Caki2 (cell line): ENCODE results near the gene AVL9. TPM values are rescaled to one million over a fixed set of nuclear protein-coding genes. Genes with fewer than 3 reads are reported as not detected.
"Not testable (repeated sequence)": the region's sequence is repeated elsewhere in the genome, so short reads cannot be mapped to it uniquely, and the experiment has no call there.

Source experiments
- DNase-seq: peaks from one replicate; pipeline ENCODE4 v3.0.0-alpha.2; 2015; ENCODE audit warnings: low read depth
- in situ Hi-C: cut with HindIII; loops from 2 replicates; pipeline ENCODE4 v1.10.0; 2016; ENCODE audit warnings: low sequenced_read_pairs, low pct_unique_long_range_greater_than_20kb, mixed read lengths
- total RNA-seq: library from RNA; depleted of rRNA; stranded (reverse); fragments of >200 nt; shearing (Covaris generic); gene quantifications from 2 replicates; pipeline ENCODE4 v1.2.3, GENCODE V29; 2014; ENCODE audit warnings: low replicate concordance; rRNA removed

Gene AVL9
- 22.3 and 28.1 TPM in 2 replicates for total RNA-seq

DNA sequence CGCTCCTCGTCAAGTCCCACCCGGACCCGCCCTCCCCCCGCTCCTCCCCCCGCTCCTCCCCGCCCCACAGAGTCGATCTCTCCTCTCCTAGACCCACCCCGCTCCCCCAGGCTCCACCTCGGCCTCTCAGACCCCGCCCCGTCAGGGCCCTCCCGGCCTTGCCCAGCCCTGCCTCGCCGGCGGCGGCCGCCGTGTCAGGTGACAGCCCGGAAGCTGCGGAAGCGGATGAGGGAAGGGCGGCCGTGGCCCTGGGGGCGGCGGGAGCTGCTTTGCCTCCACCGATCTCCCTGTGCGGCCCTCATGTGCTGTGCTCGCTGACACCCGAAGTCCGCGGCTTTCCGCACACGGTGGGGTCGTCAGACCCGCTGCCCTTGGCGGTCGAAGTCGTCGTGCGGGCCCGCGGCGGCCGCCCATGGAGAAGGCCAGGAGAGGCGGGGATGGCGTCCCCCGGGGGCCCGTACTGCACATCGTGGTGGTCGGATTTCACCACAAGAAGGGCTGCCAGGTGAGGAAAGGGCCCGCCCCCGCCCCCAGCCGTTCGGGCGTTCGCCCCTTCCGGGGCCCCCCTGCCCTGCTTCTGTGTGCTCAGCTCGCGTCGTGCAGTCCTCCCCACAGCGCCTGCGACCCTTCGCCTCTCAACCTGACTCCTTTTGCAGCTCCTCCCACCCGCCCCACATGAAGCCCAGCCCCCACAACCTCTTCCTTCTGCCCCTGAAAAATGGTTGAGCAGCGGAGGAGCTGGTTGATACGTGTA, at the start of gene AVL9:
AVL9 (plus strand) TSS at position 192 of the 754 bp plus-strand sequence; CDS start at position 413, 221 bp downstream.
- peak; percentile 90 for DNase-seq
- in situ Hi-C loops = no loop called here

DNA sequence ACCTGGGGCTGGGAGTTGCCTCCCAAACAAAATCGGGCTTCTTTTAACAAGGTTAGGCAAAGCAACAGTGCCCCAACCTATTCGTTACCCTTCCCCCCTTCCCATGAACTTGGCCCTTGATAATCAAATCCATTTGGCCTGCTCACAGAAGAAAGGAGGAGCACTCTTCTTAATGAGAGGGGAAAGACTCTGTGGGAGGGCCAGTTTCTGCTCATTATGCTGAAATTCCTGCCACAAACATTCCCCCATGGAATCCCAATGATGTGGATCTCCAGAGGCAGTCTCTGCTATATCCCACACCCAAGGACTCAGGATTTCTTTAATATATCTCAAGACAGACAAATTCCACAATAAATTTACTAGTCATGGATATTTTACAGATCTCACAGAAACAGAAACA, 48.1 kb upstream of the AVL9 start:
- in situ Hi-C loops = no loop called here
- DNase-seq = no peak

DNA sequence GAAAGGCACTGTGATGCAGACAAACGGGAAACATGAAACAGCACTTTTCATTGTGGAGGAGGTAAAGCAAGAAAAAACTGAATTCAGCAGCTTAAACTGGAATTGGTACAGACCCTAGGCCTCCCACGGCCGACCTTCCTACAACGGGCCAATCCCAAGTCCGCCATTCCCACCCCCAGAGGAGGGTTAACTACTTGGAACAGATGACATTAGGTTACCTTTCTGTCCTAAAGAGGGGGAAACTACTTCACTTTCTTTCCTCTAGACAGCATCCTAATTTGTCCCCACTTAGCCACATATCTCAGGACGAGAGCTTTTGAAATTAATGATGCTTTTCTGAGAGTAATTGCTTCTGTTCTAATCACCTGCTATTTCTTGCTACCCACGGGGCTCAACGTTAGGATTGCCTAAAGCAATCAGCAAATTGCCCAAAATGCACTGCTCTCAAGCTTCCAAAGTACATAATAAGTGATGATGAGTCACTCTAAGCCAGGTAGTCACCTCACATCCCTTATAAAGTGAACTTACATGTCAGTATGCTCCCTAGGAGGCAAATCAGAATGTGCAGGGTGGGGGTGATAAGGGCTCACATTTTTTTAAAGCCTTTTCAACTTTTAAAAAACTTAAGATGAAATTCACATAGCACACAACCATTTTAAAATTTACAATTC, 41.8 kb upstream of the AVL9 start:
- in situ Hi-C loops = no loop called here
- no peak for DNase-seq

DNA sequence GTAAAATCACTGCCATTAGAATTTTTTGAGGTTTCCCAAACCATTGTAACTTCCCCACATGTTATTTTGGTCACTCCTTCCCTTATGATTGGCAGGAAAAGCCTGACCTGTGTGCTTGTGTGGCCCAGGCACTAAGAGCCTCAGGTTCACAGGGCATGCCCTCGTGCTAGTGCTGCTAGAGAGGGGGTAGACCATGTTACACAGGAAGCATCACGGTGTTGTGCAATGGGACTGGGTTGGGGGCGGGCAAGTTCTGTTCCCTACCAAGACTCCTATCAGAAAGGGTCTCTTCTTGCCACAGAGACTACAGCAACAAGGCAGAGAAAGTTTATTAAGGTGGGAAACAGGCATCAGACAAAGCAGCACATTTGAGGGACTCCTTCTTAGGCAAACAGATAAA, 37.3 kb upstream of the AVL9 start:
- in situ Hi-C loops = no loop called here
- DNase-seq = no peak

DNA sequence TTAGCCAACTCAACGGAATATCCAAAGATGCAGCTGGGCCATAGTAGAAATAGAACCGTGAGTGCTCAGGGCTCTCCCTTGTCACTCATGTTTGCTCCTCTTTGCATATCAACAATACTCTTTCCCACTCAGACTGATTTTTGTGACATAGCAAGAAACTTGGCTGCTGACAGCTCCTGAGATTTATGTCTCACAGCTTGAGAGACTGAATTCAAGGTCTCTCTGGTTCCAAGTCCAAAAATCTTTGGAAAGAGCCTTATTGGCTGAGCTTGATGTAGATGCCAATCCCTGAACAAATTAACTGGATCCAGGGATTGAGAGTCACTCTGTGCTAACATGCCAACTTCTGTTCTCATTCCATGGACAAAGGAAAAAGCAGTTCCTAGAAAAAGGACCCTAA, 35.5 kb upstream of the AVL9 start:
- in situ Hi-C loops = no loop called here
- DNase-seq = no peak

DNA sequence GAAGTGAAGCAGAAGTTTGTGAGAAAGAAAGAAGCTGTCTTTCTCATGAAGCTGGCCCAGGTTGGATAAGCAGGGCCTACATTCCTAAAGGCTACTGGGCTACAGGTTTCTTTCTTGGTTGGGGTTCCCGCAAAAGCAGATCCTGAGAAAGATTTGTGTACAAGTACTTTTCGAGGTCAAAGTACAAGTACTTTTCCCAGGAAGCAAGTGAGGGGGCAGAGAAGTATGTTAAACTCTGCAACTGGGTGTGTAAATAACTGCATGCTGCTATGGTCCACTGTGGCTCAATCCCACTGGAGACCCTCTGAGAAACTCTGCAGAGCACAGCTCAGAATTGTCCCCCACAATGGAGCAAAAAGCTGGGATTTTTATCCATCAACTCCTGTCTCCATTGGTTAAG, 33.8 kb upstream of the AVL9 start:
- no peak for DNase-seq
- in situ Hi-C loops = no loop called here

DNA sequence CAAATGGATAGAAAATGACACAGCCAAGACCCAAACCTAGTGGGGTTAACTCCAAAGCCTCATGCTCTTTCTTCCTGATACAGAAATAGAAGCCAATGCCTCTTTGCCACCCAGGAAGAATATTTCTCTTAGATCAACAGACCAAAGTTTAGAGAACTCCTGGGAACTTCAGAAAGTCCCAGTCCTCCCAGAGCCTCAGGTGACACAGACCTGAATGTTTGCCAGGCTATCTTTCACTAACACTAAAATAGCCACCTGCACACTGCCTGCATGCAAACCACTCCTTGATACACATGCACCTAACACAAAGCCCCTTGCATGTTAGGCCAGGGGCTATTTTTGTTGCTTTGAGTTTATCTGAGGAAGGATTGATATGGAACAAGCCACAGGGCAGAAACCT, 32.8 kb upstream of the AVL9 start:
- in situ Hi-C loops = no loop called here
- DNase-seq = no peak

DNA sequence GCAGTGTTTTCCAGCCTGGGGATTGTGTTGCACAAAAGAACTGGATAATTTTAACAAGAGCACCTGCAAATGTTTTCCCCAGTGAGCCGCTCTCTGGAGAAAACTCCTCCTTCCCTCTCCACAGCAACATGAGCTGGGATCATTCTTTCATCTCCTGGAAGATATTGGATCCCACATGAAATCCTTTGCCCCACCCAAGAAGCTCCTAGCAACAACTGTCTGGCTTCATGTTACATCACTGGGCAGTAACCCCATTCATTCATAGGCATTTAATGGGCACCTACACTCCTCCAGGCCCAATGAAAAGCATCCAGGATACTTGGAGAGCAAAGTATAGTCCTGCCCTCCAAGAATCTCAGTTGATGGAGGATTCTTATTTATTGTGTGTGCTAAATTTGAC, 32.3 kb upstream of the AVL9 start:
- in situ Hi-C loops = no loop called here
- no peak for DNase-seq

DNA sequence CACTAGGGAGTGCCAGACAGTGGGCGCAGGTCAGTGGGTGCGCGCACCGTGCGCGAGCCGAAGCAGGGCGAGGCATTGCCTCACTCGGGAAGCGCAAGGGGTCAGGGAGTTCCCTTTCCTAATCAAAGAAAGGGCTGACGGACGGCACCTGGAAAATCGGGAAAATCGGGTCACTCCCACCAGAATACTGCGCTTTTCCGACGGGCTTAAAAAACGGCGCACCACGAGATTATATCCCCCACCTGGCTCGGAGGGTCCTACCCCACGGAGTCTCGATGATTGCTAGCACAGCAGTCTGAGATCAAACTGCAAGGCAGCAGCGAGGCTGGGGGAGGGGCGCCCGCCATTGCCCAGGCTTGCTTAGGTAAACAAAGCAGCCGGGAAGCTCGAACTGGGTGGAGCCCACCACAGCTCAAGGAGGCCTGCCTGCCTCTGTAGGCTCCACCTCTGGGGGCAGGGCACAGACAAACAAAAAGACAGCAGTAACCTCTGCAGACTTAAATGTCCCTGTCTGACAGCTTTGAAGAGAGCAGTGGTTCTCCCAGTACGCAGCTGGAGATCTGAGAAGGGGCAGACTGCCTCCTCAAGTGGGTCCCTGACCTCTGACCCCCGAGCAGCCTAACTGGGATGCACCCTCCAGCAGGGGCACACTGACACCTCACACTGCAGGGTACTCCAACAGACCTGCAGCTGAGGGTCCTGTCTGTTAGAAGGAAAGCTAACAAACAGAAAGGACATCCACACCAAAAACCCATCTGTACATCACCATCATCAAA, 30.5 kb upstream of the AVL9 start:
- DNase-seq, in situ Hi-C loops: not testable (repeated sequence)

DNA sequence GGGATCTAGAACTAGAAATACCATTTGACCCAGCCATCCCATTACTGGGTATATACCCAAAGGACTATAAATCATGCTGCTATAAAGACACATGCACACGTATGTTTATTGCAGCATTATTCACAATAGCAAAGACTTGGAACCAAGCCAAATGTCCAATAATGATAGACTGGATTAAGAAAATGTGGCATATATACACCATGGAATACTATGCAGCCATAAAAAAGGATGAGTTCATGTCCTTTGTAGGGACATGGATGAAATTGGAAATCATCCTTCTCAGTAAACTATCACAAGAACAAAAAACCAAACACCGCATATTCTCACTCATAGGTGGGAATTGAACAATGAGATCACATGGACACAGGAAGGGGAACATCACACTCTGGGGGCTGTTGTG, 25.3 kb upstream of the AVL9 start:
- in situ Hi-C loops, DNase-seq: not testable (repeated sequence)

DNA sequence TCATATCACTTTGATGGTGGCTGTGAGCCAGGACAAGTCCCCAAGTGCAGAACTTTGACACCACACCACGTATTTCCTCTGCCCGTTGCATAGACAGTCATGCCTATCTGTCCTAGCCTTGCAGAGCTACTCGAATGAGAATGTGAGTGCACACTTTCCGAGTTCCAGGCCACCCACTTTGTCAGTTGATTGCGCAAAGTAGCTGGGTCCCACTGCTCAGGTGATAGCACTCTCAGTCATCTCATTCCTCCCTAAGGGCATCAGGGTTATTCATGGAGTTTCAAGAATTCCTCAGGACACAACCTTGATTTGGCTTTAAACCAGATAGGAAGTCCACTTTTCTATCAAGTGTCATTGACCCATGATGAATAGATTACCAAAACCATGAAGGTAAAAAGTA, 24.4 kb upstream of the AVL9 start:
- in situ Hi-C loops = no loop called here
- DNase-seq = no peak

DNA sequence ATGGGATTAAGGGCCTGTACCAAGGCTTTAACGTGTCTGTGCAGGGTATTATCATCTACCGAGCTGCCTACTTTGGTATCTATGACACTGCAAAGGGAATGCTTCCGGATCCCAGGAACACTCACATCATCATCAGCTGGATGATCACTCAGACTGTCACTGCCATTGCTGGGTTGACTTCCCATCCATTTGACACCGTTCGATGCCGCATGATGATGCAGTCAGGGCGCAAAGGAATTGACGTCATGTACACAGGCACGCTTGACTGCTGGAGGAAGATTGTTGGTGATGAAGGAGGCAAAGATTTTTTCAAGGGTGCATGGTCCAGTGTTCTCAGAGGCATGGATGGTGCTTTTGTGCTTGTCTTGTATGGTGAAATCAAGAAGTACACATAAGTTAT, 23.3 kb upstream of the AVL9 start:
- DNase-seq = no peak
- in situ Hi-C loops = no loop called here

DNA sequence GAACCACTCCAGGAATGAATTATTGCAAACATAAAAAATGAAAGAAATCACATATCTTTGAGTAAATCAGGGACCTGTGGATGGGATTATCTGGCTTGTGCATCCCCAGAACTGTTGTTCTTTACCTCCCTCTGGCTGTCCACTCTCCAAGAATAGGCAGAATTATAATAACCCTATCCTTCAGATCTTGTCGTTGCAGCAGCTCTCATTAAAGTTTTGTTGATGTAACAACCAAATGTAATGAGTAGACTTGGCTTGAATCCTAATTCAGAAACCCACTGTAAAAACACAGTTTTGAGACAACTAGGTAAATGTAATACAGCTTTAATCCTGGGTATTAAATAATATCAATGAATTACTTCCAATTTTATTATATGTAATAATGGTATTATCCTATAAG, 21.3 kb upstream of the AVL9 start:
- in situ Hi-C loops = no loop called here
- no peak for DNase-seq

DNA sequence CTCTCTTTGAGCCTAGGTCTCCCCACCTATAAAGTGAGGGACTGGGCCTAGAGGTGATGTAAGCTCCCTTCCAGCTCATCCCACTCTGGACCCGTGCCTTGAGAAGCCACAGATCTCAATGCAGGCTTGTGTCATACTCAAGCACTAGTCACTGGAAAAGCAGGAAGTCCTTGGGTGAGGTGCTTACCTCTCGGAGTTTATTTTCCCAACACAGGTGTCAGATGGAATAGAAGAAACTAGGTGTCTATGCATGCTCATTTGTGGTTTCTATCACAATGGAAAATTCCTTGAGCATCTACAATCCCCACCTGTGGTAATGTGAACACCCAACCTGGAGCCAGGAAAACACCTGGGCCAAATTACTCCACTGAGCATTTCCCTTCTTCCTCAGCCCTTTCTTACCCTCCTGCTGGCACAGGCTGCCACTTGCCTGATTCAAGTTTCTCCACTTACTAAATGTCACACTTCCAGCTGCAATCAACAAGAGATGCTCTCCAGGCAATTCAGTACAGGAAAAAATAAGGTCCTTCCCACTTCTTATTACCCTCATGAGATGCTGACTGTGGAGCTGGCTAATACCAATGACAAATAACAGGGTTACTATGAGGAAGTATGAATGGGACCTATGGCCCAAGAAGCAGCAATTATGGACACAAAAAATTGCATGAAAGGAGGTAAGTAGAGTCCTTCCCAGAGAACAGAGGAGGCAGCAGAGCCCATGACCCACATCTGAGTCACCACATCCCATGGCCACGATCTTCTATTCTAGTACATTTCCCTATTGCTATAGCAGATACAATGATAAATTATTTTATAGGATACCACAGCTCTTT, 18.3 kb upstream of the AVL9 start:
- in situ Hi-C loops = no loop called here
- no peak for DNase-seq

DNA sequence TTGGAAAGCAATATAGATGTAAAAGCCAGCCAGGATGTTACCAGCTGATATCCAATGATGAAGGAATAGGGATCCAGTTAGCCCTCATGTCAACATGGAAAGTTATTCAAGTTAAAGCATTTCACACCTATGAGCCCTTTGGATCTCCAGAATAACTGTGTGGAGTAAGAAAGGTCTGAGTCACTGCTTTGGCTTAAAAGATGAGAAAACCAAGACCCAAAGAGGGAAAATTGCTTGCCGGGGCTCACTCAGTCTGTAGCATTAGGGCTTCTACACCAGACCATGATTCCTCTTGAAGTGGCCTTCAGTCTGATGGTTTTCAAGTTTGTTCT, 17.7 kb upstream of the AVL9 start:
- in situ Hi-C loops = no loop called here
- no peak for DNase-seq

DNA sequence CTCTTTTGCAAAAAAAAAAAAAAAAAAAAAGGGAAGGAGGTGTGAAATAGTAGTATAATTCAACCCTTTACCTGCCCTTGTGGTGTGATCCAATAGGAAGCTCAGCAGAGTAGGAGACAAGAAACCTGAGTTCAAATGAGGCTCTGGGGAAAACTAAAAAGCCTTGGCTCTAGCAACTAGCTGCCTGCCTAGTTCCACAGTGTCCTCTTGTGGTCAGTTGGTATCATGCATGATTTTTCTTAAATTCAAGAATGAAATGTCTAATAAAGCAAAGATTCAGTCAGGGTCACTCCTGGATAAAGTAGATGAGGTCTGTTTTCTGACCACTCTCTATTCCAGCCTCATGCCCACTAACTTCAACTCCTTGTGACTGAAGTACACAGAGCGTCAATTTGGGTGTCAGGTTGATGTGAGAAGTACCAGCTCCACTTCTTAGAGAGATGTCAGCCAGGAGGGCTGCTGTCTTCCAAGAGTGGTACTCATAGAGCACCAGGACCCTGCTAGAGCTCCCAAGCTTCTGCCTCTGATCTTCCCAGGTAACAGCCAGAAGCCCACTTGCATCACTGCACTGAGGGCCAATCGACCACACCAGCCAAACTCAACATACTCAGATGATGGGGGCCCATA, 15.6 kb upstream of the AVL9 start:
- no peak for DNase-seq
- in situ Hi-C loops = no loop called here

DNA sequence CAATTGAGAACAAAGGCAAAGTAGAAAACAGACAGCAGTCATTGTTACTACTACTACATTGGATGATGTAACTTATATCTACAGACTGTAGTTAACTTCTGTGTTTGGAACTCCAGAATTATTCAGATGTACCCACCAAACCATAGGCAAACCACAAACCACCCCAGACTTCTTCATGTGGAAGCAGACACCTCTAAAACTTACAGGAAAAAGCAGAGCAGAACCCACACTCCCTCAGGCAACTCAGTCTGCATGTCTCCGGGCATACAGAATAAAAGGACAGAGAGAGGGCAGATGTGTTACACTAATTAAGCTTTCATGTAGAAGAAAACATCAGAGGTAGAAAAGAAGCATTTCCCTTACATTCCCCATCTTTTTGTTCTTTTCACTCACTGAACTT, 14.1 kb upstream of the AVL9 start:
- no peak for DNase-seq
- in situ Hi-C loops = no loop called here

DNA sequence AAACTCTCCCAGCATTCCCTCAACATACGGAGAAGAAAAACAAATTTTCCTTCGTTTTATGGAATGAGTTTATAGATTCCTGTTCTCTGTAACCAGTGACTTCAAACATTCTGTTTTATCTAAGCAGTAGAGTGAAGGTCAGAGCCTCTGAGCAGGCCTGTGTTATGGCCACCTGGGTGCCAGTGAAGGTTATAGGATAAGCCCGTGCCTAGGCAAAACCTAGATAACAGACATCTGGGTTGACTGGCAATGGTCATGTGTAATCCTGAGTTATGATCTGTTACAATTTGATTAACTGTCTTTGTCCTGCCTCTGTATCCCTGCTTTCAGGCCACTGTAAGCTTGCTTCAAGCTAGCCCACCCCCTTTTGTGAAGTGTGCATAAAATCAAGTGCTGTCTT, 13.4 kb upstream of the AVL9 start:
- in situ Hi-C loops = no loop called here
- no peak for DNase-seq
